Fibroblast of upper back skin (primary cell): Measurements from ENCODE around the gene FGF8.

Source experiments
- DNase-seq: peaks from one replicate; pipeline ENCODE4 v3.0.0-alpha.2; 2013

Gene FGF8

DNA sequence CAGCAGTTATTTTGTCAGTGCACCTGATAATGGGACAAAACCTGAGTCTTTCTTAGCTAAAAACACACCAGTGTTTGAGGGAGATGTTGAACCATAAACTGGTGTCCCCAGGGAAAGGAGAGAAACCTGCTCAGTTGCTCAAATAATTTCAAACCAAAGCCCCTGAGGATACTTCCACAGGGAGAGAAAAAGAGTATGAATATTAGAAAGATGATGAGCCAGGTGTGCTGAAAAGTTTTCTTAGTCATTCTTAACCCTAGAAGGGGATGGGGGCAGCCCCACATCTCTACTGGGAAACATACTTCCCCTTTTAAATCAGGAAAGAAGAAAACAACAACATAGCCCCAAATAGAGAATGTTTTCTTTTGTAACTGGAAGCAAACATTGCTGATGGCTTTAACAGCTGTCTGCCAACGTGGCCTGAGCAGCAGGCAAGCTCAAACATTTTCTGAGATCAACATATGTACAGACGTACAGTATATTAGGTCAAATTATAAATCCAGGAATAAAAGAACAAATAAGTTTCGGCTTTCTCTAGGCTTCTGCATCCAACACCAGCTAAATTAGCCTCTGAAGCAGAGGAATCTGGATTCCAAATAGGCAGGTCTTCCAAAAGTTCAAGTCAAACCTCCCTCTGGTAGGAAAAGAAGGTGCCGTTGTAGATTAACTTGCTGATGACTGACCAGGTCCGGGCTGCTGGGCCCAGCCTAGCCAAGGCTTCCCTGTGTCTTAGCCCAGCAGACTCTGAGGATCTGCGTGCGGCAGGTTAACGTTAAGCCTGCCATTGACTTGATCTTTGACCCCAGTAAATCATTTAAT is 50.4 kb downstream of the FGF8 start:
- no peak for DNase-seq

DNA sequence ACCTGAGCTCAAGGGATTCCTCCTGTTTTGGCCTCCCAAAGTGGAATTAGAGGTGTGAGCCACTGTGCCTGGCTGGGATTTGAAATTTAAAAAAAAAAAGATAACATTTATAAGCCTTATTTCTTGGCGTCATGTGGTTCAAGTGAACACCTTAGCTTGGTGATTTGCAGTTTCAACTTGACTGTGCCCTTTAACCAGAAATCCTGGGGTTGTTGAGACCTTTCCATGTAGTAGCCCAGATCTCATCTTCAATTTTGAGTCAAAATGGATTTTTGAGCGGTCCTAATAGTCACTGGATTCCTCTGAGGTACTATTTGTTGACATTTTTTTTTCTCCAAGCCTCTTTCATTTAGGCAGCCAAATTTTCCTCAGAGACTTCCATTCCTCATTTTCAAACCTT is 51.5 kb downstream of the FGF8 start:
- no peak for DNase-seq

DNA sequence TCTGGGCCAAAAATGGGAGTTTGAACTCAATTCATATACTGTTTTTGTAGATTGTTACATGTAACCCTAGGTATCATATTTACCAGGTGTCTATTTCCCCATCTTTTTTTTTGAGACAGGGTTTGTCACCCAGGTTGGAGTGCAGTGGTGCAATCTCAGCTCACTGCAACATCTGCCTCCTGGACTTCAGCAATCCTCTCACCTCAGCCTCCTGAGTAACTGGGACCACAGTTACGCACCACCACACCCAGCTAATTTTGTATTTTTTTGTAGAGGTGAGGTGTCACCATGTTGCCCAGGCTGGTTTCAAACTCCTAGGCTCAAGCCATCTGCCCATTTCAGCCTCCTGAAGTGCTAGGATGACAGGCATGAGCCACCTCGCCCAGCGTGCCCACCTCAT is 52.7 kb downstream of the FGF8 start:
- DNase-seq = no peak

DNA sequence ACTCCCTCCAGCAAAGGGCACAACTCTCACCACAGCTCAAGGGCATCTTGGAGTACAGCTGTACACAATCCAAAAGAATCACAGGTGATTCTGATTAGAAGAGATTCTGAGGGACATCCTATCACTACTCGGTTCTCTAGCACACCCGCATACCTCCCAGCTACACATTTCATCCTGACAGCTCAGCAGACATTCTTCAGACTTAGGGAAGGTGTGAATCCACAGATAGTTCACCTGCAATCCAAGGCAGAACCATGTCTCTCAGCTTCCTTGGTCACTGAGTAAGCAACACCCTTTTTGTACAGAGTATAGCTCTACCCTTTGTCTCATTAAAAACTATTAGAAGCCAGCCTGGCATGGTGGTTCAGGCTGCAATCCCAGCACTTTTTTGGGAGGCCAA is 54.1 kb downstream of the FGF8 start:
- DNase-seq = no peak

DNA sequence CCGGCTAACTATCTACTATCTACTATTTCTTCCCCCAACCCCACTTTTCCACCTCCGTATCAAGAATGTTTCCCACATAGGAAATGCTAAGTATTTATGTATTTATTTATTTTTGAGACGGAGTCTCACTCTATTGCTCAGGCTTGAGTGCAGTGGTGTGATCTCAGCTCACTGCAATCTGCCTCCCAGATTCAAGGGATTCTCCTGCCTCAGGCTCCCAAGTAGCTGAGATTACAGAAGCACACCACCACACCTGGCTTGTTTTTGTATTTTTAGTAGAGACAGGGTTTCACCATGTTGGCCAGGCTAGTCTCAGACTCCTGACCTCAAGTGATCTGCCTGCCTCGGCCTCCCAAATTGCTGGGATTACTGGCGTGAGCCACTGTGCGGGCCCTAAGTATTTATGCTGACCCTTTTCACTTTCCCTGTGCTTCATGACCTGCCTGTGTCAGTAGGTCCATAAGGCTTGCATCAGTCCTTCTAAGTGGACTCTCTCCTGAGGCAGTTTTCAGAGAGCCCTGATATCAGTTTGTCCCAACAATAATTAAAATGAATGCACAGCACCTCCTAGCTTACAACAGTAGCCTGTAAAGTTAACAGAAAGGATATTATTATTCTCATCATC is 55.2 kb downstream of the FGF8 start:
- DNase-seq = no peak
